PFSK-1 (cell line): ENCODE measurements around the gene LEFTY2.

Source experiments
- POLR2AphosphoS5 ChIP-seq: IDR thresholded peaks from 2 replicates; pipeline ENCODE4 v1.6.1; 2012; ENCODE audit warnings: low read depth, mild to moderate bottlenecking, control low read depth, low read length, moderate library complexity
- TAF1 ChIP-seq: IDR thresholded peaks from 2 replicates; pipeline ENCODE4 v1.6.1; 2012; ENCODE audit warnings: low read length, control low read depth, borderline replicate concordance; ENCODE audit not compliant: insufficient read depth

- no peak for TF ChIP-seq TAF1
- no peak for TF ChIP-seq POLR2AphosphoS5
Observed at GRCh38 chr1:225973158-225973557, 32.1 kb upstream of the LEFTY2 start.
